NOMO-1 (cell line): Measurements from ENCODE around the gene RFNG.

ENCODE experiments used
- DNase-seq, 2 experiments: peaks; one replicate each; lab custom pipeline; 2025; ENCODE audit not compliant: unreplicated experiment in 2 of 2; lab: John Stamatoyannopoulos, UW

RFNG gene

GRCh38 chr17:82005701-82006348 lies 45.8 kb downstream of the RFNG start:
- no peak for DNase-seq

GRCh38 chr17:82004517-82005455 lies 46.8 kb downstream of the RFNG start:
- DNase-seq = no peak

GRCh38 chr17:82003411-82004381 lies 47.9 kb downstream of the RFNG start:
- no peak for DNase-seq

GRCh38 chr17:82001571-82002056 lies 50.0 kb downstream of the RFNG start:
- no peak for DNase-seq

- no peak for DNase-seq
Measured at GRCh38 chr17:82000803-82001570, 50.6 kb downstream of the RFNG start.

- no peak for DNase-seq
Measured at GRCh38 chr17:81999976-82000802, 51.4 kb downstream of the RFNG start.

GRCh38 chr17:81999587-81999975 lies 52.0 kb downstream of the RFNG start:
- no peak for DNase-seq

GRCh38 chr17:81998691-81999438 lies 52.7 kb downstream of the RFNG start:
- DNase-seq = no peak

- DNase-seq = no peak
Measured at GRCh38 chr17:81998212-81998611, 53.4 kb downstream of the RFNG start.
